H1 (cell line): ENCODE data around the gene IGLL1.

Source experiments
- ATF2 ChIP-seq: IDR thresholded peaks from 2 replicates; pipeline ENCODE4 v1.6.1; 2012; ENCODE audit warnings: low read length, inconsistent platforms
- CTCF ChIP-seq, 3 experiments: IDR thresholded peaks; 1 replicate in 2 of 3; 2 replicates in 1 of 3; pipeline versions ENCODE4 v1.5.1 to v1.6.1; 2011; ENCODE audit warnings: low read length in 3 of 3, mild to moderate bottlenecking in 3 of 3, inconsistent platforms in 2 of 3, low read depth in 1 of 3, moderate library complexity in 1 of 3; ENCODE audit not compliant: insufficient read depth in 1 of 3; ENCODE audit errors: control extremely low read depth in 1 of 3
- KDM1A ChIP-seq: fragments of 200-600, 300-600 bp; sonication (generic); IDR thresholded peaks from 2 replicates; pipeline ENCODE4 v1.7.1; 2016; ENCODE audit warnings: mild to moderate bottlenecking, low read length, borderline replicate concordance
- KDM5A ChIP-seq: fragments of 200-600 bp; IDR thresholded peaks from 2 replicates; pipeline ENCODE4 v1.7.1; 2012; ENCODE audit warnings: mild to moderate bottlenecking, low read length, inconsistent platforms, mixed read lengths
- POLR2A ChIP-seq, 2 experiments: IDR thresholded peaks; 1 replicate in 1 of 2; 2 replicates in 1 of 2; pipeline ENCODE4 v1.6.1; 2011; ENCODE audit warnings: low read depth in 2 of 2, low read length in 2 of 2, mild to moderate bottlenecking in 2 of 2; ENCODE audit errors: control extremely low read depth in 1 of 2
- RAD21 ChIP-seq, 2 experiments: IDR thresholded peaks in 1 of 2; conservative IDR thresholded peaks in 1 of 2; 2 replicates each; pipeline ENCODE4 v1.6.1; 2011; ENCODE audit warnings: low read depth in 2 of 2, low read length in 2 of 2, improper control_type of control experiment in 1 of 2, inconsistent platforms in 1 of 2, mild to moderate bottlenecking in 1 of 2, moderate library complexity in 1 of 2
- RBBP5 ChIP-seq: IDR thresholded peaks from 2 replicates; pipeline ENCODE4 v1.7.1; 2012; ENCODE audit warnings: low read depth, mild to moderate bottlenecking, inconsistent platforms, low read length, moderate library complexity, borderline replicate concordance
- SP2 ChIP-seq: IDR thresholded peaks from 2 replicates; pipeline ENCODE4 v1.6.1; 2012; ENCODE audit warnings: mild to moderate bottlenecking, low read length, inconsistent platforms
- TEAD4 ChIP-seq: IDR thresholded peaks from 2 replicates; pipeline ENCODE4 v1.6.1; 2012; ENCODE audit warnings: low read depth, low read length, inconsistent platforms, mixed read lengths

- no peak for TF ChIP-seq RAD21 (IDR thresholded peaks at IDR 0.05 in 1 of 2, conservative IDR thresholded peaks at IDR 0.05 in 1 of 2; ENCODE audit: low read depth in 2 of 2, low read length in 2 of 2)
- TF ChIP-seq TEAD4, result no peak
- no peak for TF ChIP-seq KDM1A
- no peak for TF ChIP-seq CTCF (IDR thresholded peaks at IDR 0.05; ENCODE audit: control extremely low read depth in 1 of 3, insufficient read depth in 1 of 3, low read depth in 1 of 3, low read length in 3 of 3)
- TF ChIP-seq POLR2A (IDR thresholded peaks at IDR 0.05; ENCODE audit: control extremely low read depth in 1 of 2, low read depth in 2 of 2, low read length in 2 of 2), result no peak
- no peak for TF ChIP-seq KDM5A
- no peak for TF ChIP-seq ATF2
- TF ChIP-seq SP2, result no peak
- no peak for TF ChIP-seq RBBP5
Observed at GRCh38 chr22:23604939-23605712, 25.0 kb upstream of the IGLL1 start.
